Measurements from ENCODE around the gene PHACTR3. TPM values are rescaled to one million over a fixed set of nuclear protein-coding genes. Genes with fewer than 3 reads are reported as not detected.

PHACTR3 gene
- total RNA-seq, 1 donor from 2014 or later = 1.1 TPM

- Mint-ChIP-seq H3K4me3 (ENCODE audit: low read depth) (no peak overlapping the region), H3K27ac (no peak overlapping the region), H3K36me3 (ENCODE audit: insufficient read depth) (no peaks in the 10 kb centered on the region), H3K4me1 (ENCODE audit: low read depth) (no peaks in the 10 kb centered on the region), H3K9me3 (ENCODE audit: low read depth) (peaks cover 6% of the 10 kb centered on the region), H3K27me3 (peaks cover 51% of the 10 kb centered on the region)
- no peak for DNase-seq (ENCODE audit: low spot score, unreplicated experiment)
- peak; percentile 48 for TF ChIP-seq CTCF (IDR thresholded peaks at IDR 0.05; ENCODE audit: unreplicated experiment)
These were observed 165.9 kb downstream of the PHACTR3 start for GRCh38 chr20:59770270-59770669.

- H3K27ac Mint-ChIP-seq = no peak overlapping the region
- DNase-seq (ENCODE audit: low spot score, unreplicated experiment) = no peak
- TF ChIP-seq CTCF (IDR thresholded peaks at IDR 0.05; ENCODE audit: unreplicated experiment) = no peak
- H3K9me3 Mint-ChIP-seq (ENCODE audit: low read depth) = peaks cover 1% of the 10 kb centered on the region
- peaks cover 48% of the 10 kb centered on the region for H3K27me3 Mint-ChIP-seq
- H3K4me1 Mint-ChIP-seq (ENCODE audit: low read depth) = no peaks in the 10 kb centered on the region
- no peaks in the 10 kb centered on the region for H3K36me3 Mint-ChIP-seq (ENCODE audit: insufficient read depth)
- H3K4me3 Mint-ChIP-seq (ENCODE audit: low read depth) = no peak overlapping the region
These were observed 166.5 kb downstream of the PHACTR3 start for GRCh38 chr20:59770851-59771250.

- DNase-seq (ENCODE audit: low spot score, unreplicated experiment) = no peak
- Mint-ChIP-seq H3K36me3 (ENCODE audit: insufficient read depth) (no peaks in the 10 kb centered on the region), H3K4me3 (ENCODE audit: low read depth) (no peak overlapping the region), H3K27me3 (peaks cover 40% of the 10 kb centered on the region), H3K4me1 (ENCODE audit: low read depth) (no peaks in the 10 kb centered on the region), H3K9me3 (ENCODE audit: low read depth) (no peaks in the 10 kb centered on the region), H3K27ac (no peak overlapping the region)
- TF ChIP-seq CTCF (IDR thresholded peaks at IDR 0.05; ENCODE audit: unreplicated experiment) = no peak
These were observed 167.4 kb downstream of the PHACTR3 start for GRCh38 chr20:59771506-59772372.

- Mint-ChIP-seq H3K4me3 (ENCODE audit: low read depth) (no peak overlapping the region), H3K36me3 (ENCODE audit: insufficient read depth) (no peaks in the 10 kb centered on the region), H3K27ac (no peak overlapping the region), H3K27me3 (peaks cover 38% of the 10 kb centered on the region), H3K4me1 (ENCODE audit: low read depth) (no peaks in the 10 kb centered on the region), H3K9me3 (ENCODE audit: low read depth) (no peaks in the 10 kb centered on the region)
- TF ChIP-seq CTCF (IDR thresholded peaks at IDR 0.05; ENCODE audit: unreplicated experiment) = no peak
- DNase-seq (ENCODE audit: low spot score, unreplicated experiment) = no peak
These were observed 168.0 kb downstream of the PHACTR3 start for GRCh38 chr20:59772373-59772705.

GRCh38 chr20:59772931-59773913 is 168.9 kb downstream of the PHACTR3 start:
- DNase-seq (ENCODE audit: low spot score, unreplicated experiment) = no peak
- no peaks in the 10 kb centered on the region for H3K36me3 Mint-ChIP-seq (ENCODE audit: insufficient read depth)
- H3K9me3 Mint-ChIP-seq (ENCODE audit: low read depth) = no peaks in the 10 kb centered on the region
- no peak overlapping the region for H3K27ac Mint-ChIP-seq
- no peak overlapping the region for H3K4me3 Mint-ChIP-seq (ENCODE audit: low read depth)
- no peak for TF ChIP-seq CTCF (IDR thresholded peaks at IDR 0.05; ENCODE audit: unreplicated experiment)
- peaks cover 34% of the 10 kb centered on the region for H3K27me3 Mint-ChIP-seq
- no peaks in the 10 kb centered on the region for H3K4me1 Mint-ChIP-seq (ENCODE audit: low read depth)

Data from progenitor cell of endocrine pancreas (in vitro differentiated cells).